Transverse colon (tissue), 4 donors: Measurements from ENCODE around the gene LRP5.

Experiments used
- EP300 ChIP-seq: sonication (generic); formaldehyde crosslinking; IDR thresholded peaks from one replicate; pipeline ENCODE4 v1.6.1; 2017; ENCODE audit warnings: antibody characterized with exemption, low read depth
- POLR2A ChIP-seq: fragments of 450-650 bp; IDR thresholded peaks from one replicate; pipeline ENCODE4 v1.6.1; 2016; ENCODE audit warnings: antibody characterized with exemption, mild to moderate bottlenecking, moderate library complexity
- POLR2AphosphoS5 ChIP-seq, 3 donors: sonication (generic); formaldehyde crosslinking; IDR thresholded peaks; one replicate each; pipeline ENCODE4 v1.6.1; 2016; ENCODE audit warnings: antibody characterized with exemption in 3 of 3
- TF ChIP-seq, protein P1 (sequence below), 5 experiments: fragments of 200-600 bp in 3 of 5; fragments of 450-650 bp in 2 of 5; sonication (generic) in 3 of 5; IDR thresholded peaks; 1 replicate in 2 of 5; 2 replicates in 3 of 5; pipeline ENCODE4 v1.5.1; 2016 to 2017; ENCODE audit warnings: antibody characterized with exemption in 5 of 5, inconsistent platforms in 3 of 5, mild to moderate bottlenecking in 2 of 5, moderate library complexity in 1 of 5

DNA sequence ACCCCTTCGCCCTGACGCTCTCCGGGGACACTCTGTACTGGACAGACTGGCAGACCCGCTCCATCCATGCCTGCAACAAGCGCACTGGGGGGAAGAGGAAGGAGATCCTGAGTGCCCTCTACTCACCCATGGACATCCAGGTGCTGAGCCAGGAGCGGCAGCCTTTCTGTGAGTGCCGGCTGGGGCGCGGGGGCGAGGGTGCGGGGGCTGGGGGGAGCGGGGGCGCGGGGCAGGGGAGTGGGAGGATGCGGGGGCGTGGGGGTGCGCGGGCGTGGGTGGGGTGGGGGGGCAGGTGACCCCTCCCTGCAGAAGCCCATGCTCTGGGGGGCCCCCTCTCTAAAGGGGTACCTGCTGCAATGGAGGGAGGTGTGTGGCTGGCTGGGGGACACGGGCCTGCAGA, 51.4 kb downstream of the LRP5 start:
- TF ChIP-seq POLR2A = no peak
- TF ChIP-seq, protein P1, sequence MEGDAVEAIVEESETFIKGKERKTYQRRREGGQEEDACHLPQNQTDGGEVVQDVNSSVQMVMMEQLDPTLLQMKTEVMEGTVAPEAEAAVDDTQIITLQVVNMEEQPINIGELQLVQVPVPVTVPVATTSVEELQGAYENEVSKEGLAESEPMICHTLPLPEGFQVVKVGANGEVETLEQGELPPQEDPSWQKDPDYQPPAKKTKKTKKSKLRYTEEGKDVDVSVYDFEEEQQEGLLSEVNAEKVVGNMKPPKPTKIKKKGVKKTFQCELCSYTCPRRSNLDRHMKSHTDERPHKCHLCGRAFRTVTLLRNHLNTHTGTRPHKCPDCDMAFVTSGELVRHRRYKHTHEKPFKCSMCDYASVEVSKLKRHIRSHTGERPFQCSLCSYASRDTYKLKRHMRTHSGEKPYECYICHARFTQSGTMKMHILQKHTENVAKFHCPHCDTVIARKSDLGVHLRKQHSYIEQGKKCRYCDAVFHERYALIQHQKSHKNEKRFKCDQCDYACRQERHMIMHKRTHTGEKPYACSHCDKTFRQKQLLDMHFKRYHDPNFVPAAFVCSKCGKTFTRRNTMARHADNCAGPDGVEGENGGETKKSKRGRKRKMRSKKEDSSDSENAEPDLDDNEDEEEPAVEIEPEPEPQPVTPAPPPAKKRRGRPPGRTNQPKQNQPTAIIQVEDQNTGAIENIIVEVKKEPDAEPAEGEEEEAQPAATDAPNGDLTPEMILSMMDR (IDR thresholded peaks at IDR 0.05) = no peak
- TF ChIP-seq POLR2AphosphoS5 (IDR thresholded peaks at IDR 0.05) = no peak
- no peak for TF ChIP-seq EP300
